T-cell (primary cell): ENCODE results near the gene ACTL6B. TPM values are rescaled to one million over a fixed set of nuclear protein-coding genes. Genes with fewer than 3 reads are reported as not detected.

ENCODE experiments used
- ATAC-seq, 4 experiments: fragments of 200-7000 bp in 3 of 4; fragments of 150-1000 bp in 1 of 4; cut with Tn5 transposase; replicated peaks in 1 of 4; 1 replicate in 3 of 4; 2 replicates in 1 of 4; pipeline ENCODE4 v1.10.0; 2021; ENCODE audit warnings: moderate library complexity in 3 of 4, mild to moderate bottlenecking in 2 of 4, moderate number of reproducible peaks in 1 of 4
- CTCF ChIA-PET, 2 donors: fragments of 300-600 bp; sonication (Branson Sonifier 250); formaldehyde crosslinking; loops; one replicate each; lab custom pipeline; 2022; ENCODE audit warnings: antibody characterized with exemption in 2 of 2; lab: Charles Lee
- POLR2A ChIA-PET, 2 donors: fragments of 300-600 bp; sonication (Branson Sonifier 250); formaldehyde crosslinking; loops; one replicate each; lab custom pipeline; 2022; ENCODE audit warnings: antibody characterized with exemption in 2 of 2; lab: Charles Lee
- DNase-seq, 35 experiments: peaks; one replicate each; pipeline versions ENCODE4 v3.0.0 to v3.0.0-alpha.2; 2013 to 2023
- H3K27ac ChIP-seq: one replicate; pipeline ENCODE4 v1.5.1; 2013; ENCODE audit warnings: low read length
- H3K27me3 ChIP-seq, 2 experiments: replicated peaks in 1 of 2; 1 replicate in 1 of 2; 2 replicates in 1 of 2; pipeline versions ENCODE4 v1.6.1 to v1.7.0; 2013; ENCODE audit warnings: low read length in 1 of 2, mixed read lengths in 1 of 2; ENCODE audit not compliant: control insufficient read depth in 2 of 2, insufficient read depth in 2 of 2; ENCODE audit errors: extremely low read depth in 1 of 2
- H3K36me3 ChIP-seq, 2 donors: 1 replicate in 1 of 2; 2 replicates in 1 of 2; pipeline versions ENCODE4 v1.6.1 to v1.7.0; 2013; ENCODE audit warnings: low read length in 1 of 2; ENCODE audit not compliant: control insufficient read depth in 2 of 2, insufficient read depth in 1 of 2; ENCODE audit errors: extremely low read depth in 1 of 2
- H3K4me1 ChIP-seq, 2 experiments: 1 replicate in 1 of 2; 2 replicates in 1 of 2; pipeline versions ENCODE4 v1.6.1 to v1.7.0; 2013; ENCODE audit warnings: low read length in 2 of 2, mixed read lengths in 1 of 2; ENCODE audit not compliant: insufficient read depth in 2 of 2, control insufficient read depth in 1 of 2; ENCODE audit errors: extremely low read depth in 1 of 2
- H3K4me3 ChIP-seq, 2 donors: 1 replicate in 1 of 2; 2 replicates in 1 of 2; pipeline versions ENCODE4 v1.5.1 to v1.7.0; 2013; ENCODE audit warnings: mild to moderate bottlenecking in 2 of 2, low read length in 1 of 2, moderate library complexity in 1 of 2; ENCODE audit not compliant: control insufficient read depth in 1 of 2; ENCODE audit errors: extremely low read depth in 1 of 2
- H3K9me3 ChIP-seq: 2 replicates; pipeline ENCODE4 v1.7.0; 2013
- H3K27ac Mint-ChIP-seq, 2 donors: one replicate each; pipeline ENCODE4 v1.8.0; 2020 to 2021; ENCODE audit warnings: mild to moderate bottlenecking in 2 of 2, mixed read lengths in 2 of 2
- H3K27me3 Mint-ChIP-seq, 2 donors: one replicate each; pipeline ENCODE4 v1.8.0; 2021 to 2022; ENCODE audit warnings: mixed read lengths in 2 of 2
- H3K36me3 Mint-ChIP-seq: one replicate; pipeline ENCODE4 v1.8.0; 2021; ENCODE audit warnings: mixed read lengths
- H3K4me1 Mint-ChIP-seq, 3 donors: one replicate each; pipeline ENCODE4 v1.8.0; 2020 to 2022; ENCODE audit warnings: mixed read lengths in 3 of 3, mild to moderate bottlenecking in 1 of 3
- H3K4me3 Mint-ChIP-seq, 3 donors: one replicate each; pipeline ENCODE4 v1.8.0; 2020 to 2022; ENCODE audit warnings: mild to moderate bottlenecking in 3 of 3, mixed read lengths in 3 of 3, moderate library complexity in 3 of 3
- H3K9me3 Mint-ChIP-seq, 3 donors: one replicate each; pipeline ENCODE4 v1.8.0; 2020 to 2022; ENCODE audit warnings: mixed read lengths in 3 of 3
- WGBS: methylation state at CpG from one replicate; pipeline ENCODE4 v1.1.5; 2013; ENCODE audit warnings: missing lambda C conversion rate; ENCODE audit not compliant: insufficient coverage; 5-methylcytosine and 5-hydroxymethylcytosine counted together
- total RNA-seq, 35 experiments: library from RNA in 6 of 35; stranded (reverse) in 6 of 35; fragments of 120-200 nt in 1 of 35; gene quantifications; one replicate each; pipeline versions ENCODE4 v1.2.1 to v1.2.4 and lab custom pipeline; 2013 to 2026

The ACTL6B gene
- total RNA-seq, 5 donors from 2014 or later (not counting 1 experiment from before 2014, with no cell fraction given), result not detected

DNA sequence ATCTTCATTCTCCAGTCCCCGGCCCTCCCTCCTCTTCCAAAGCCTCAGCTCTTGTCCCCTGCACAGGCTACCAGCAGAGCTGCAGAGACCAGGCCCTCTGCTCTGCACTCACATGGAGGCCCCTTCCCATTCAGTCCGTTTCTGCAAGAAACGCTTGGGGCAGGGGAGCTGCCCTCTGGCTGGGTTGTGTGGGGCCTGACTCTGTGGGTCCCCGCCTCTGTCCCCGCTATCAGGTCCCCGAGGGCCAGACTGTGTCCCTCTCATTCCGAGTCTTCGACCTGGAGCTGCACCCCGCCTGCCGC, 52.6 kb downstream of the ACTL6B start:
- peak overlapping the region; percentile 67 for H3K27ac ChIP-seq
- H3K4me1 ChIP-seq, result peaks cover 11 to 30% of the 10 kb centered on the region in 2 experiments
- no peaks in the 10 kb centered on the region for H3K9me3 ChIP-seq
- POLR2A ChIA-PET, result no interaction called here
- H3K4me3 ChIP-seq, result peak overlapping the region; percentile 48 to 84
- no peaks in the 10 kb centered on the region for H3K27me3 Mint-ChIP-seq
- peak overlapping the region; percentile 88 to 91 for H3K27ac Mint-ChIP-seq
- DNase-seq, result peak in 1 of 35 experiments; percentile 12
- peak overlapping the region; percentile 74 to 90 (median 81) for H3K4me3 Mint-ChIP-seq
- peak in 3 of 4 experiments; percentile 7 to 22 (median 9) for ATAC-seq
- no peaks in the 10 kb centered on the region for H3K9me3 Mint-ChIP-seq
- CTCF ChIA-PET, result interaction anchor here (0.6 to 1.1 kb wide), 3 partner anchors 15 to 110 kb away, joined by 3 to 5 read pairs (median 4); partner anchors contain the start of gene POP7 (in 1 of the 2)
- H3K36me3 Mint-ChIP-seq, result no peaks in the 10 kb centered on the region
- WGBS, result 28% methylated on average over 10 of the region's 10 CpGs
- peaks cover 13 to 23% (median 16%) of the 10 kb centered on the region in 3 donors for H3K4me1 Mint-ChIP-seq
- H3K27me3 ChIP-seq, result peaks cover 0 to 7% of the 10 kb centered on the region in 2 experiments
- H3K36me3 ChIP-seq, result no peaks in the 10 kb centered on the region

DNA sequence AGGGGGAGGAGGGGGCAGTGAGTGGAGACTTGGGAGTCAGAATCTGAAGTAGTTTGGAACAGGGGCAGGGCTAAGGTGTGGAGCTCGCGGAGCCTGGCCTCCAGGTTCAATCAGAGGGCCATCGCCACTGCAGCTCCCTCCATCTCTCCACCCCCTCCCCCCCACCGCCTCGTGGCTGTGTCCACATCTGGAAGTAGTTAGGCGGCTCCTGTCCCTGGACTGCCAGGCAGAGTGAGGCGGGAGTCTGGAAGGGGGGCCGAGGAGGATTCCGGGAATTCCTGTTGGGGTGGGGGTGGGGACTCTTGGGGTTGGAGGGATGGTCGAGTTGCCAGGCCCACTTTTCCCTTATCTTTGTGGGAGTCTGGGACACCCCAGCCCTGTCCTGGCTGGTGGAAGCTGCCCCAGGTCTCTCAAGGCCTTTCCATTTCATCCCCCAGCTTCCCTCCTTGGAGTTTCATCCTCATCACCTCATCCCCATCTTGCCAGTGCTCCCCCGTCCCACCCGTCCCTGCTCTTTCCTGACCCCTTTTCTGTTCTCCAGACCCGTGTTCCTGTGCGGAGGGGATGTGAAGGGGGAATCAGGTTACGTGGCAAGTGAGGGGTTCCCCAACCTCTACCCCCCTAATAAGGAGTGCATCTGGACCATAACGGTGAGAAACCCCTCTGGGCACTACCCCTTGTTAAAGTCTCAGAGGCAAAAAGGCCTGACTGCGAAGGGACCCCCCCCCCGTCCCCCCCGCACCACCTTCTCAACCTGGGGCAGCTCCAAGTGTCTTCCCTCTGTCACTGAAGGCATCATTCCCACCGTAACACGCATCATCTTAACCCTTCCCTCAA, 53.1 kb downstream of the ACTL6B start:
- CTCF ChIA-PET, result interaction anchor here (0.6 to 1.1 kb wide), 5 partner anchors 14 to 149 kb away, joined by 3 to 5 read pairs (median 4); partner anchors contain the start of genes FBXO24 (in 1 of the 2), LRCH4 (in 1 of the 2) and POP7 (in 1 of the 2)
- POLR2A ChIA-PET, result interaction anchor here in 1 of 2 donors (0.6 kb wide), 1 partner anchor 56 kb away, joined by 5 read pairs; no protein-coding TSS in a partner anchor
- Mint-ChIP-seq H3K27me3 (no peaks in the 10 kb centered on the region), H3K27ac (peak overlapping the region in 1 of 2 donors; percentile 91), H3K36me3 (no peaks in the 10 kb centered on the region), H3K4me1 (peaks cover 16 to 25% (median 16%) of the 10 kb centered on the region in 3 donors), H3K4me3 (peak overlapping the region; percentile 74 to 90 (median 81)), H3K9me3 (no peaks in the 10 kb centered on the region)
- no peaks in the 10 kb centered on the region for H3K9me3 ChIP-seq
- H3K27ac ChIP-seq, result peak overlapping the region; percentile 67
- WGBS, result 81% methylated on average over 7 of the region's 21 CpGs
- no peak for DNase-seq
- H3K4me1 ChIP-seq, result peaks cover 11 to 30% of the 10 kb centered on the region in 2 experiments
- ATAC-seq, result no peak
- no peaks in the 10 kb centered on the region for H3K36me3 ChIP-seq
- peaks cover 0 to 7% of the 10 kb centered on the region in 2 experiments for H3K27me3 ChIP-seq
- peak overlapping the region in 1 of 2 donors; percentile 84 for H3K4me3 ChIP-seq

DNA sequence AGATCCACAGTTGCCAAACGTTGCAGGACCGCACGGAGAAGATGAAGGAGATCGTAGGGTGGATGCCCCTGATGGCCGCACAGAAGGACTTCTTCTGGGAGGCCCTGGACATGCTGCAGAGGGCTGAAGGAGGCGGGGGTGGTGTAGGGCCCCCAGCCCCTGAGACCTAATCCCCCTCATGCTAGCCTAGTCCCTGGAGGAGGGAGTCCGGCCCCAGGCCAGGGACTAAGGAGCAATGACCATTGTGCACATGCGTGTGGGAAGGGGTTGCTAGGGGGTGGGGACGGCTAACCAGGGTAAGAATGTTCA, 55.6 kb downstream of the ACTL6B start:
- Mint-ChIP-seq H3K27ac (no peak overlapping the region), H3K4me1 (peaks cover 12 to 21% (median 16%) of the 10 kb centered on the region in 3 donors), H3K9me3 (no peaks in the 10 kb centered on the region), H3K27me3 (no peaks in the 10 kb centered on the region), H3K36me3 (no peaks in the 10 kb centered on the region), H3K4me3 (no peak overlapping the region)
- no peak for DNase-seq
- H3K4me1 ChIP-seq, result peaks cover 11 to 26% of the 10 kb centered on the region in 2 experiments
- no peaks in the 10 kb centered on the region for H3K36me3 ChIP-seq
- no peak overlapping the region for H3K4me3 ChIP-seq
- H3K27me3 ChIP-seq, result peaks cover 0 to 7% of the 10 kb centered on the region in 2 experiments
- 93% methylated on average over 6 of the region's 9 CpGs for WGBS
- CTCF ChIA-PET, result no interaction called here
- no peak for ATAC-seq
- no peak overlapping the region for H3K27ac ChIP-seq
- no peaks in the 10 kb centered on the region for H3K9me3 ChIP-seq
- POLR2A ChIA-PET, result no interaction called here

DNA sequence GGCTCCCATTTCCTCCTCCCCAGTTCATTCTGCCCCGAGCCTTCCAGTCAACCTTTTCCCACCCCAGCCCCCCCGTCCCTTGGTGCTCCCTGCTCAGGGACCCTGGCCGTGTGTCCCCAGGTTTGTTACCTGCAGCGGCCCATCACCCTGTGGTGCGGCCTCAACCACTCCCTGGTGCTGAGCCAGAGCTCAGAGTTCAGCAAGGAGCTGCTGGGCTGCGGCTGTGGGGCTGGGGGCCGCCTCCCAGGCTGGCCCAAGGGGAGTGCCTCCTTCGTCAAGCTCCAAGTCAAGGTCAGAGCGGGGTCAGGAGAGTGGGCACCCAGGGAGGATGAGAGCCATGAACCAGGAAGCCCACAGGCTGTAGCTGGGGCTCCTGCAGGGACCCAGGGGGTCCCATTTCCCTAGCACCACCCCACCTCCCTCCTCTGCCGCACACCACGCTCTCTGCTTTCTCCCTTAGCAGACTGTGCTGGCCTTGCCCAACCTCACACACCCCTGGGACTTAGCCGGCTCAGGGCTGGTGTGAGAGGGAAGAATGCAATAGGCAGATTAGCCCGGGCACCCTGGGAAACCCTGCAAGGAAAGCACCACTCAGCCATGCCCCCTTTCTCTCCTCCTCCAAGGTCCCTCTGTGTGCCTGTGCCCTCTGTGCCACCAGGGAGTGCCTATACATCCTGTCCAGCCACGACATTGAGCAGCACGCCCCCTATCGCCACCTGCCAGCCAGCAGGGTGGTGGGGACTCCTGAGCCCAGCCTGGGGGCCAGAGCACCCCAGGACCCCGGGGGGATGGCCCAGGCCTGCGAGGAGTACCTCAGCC, 56.1 kb downstream of the ACTL6B start:
- Mint-ChIP-seq H3K4me1 (peaks cover 8 to 15% (median 11%) of the 10 kb centered on the region in 3 donors), H3K36me3 (no peaks in the 10 kb centered on the region), H3K9me3 (no peaks in the 10 kb centered on the region), H3K27ac (no peak overlapping the region), H3K27me3 (no peaks in the 10 kb centered on the region), H3K4me3 (no peak overlapping the region)
- no peaks in the 10 kb centered on the region for H3K36me3 ChIP-seq
- peaks cover 0 to 5% of the 10 kb centered on the region in 2 experiments for H3K27me3 ChIP-seq
- ChIA-PET POLR2A (interaction anchor here in 1 of 2 donors (0.7 kb wide), 1 partner anchor 60 kb away, joined by 4 read pairs; no protein-coding TSS in a partner anchor), CTCF (interaction anchor here in 1 of 2 donors (0.5 kb wide), 1 partner anchor 252 kb away, joined by 3 read pairs; no protein-coding TSS in a partner anchor)
- 82% methylated on average over 12 of the region's 18 CpGs for whole genome bisulfite sequencing
- no peak for ATAC-seq
- H3K9me3 ChIP-seq, result no peaks in the 10 kb centered on the region
- DNase-seq, result no peak
- no peak overlapping the region for H3K4me3 ChIP-seq
- peaks cover 5 to 20% of the 10 kb centered on the region in 2 experiments for H3K4me1 ChIP-seq
- no peak overlapping the region for H3K27ac ChIP-seq

DNA sequence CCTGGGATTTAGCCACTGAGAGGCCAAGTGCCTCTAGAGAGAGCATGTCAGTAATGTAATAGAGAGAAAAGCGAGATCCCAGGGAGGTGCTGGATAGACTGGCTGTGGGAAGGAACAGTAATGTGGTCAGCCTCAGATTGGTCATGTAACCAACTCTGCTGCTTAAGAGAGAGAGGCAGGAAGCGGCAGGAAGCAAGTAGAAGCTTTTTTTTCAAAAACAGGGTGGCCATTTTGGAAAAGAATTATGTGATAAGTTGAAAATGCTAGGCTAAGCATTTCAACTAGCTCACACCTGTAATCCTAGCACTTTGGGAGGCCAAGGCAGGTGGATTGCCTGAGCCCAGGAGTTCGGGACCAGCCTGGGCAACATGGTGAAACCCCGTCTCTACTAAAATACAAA, 57.8 kb downstream of the ACTL6B start:
- POLR2A ChIA-PET, result no interaction called here
- ATAC-seq (no peak), DNase-seq (no peak)
- H3K4me3 Mint-ChIP-seq, result no peak overlapping the region
- peaks cover 1 to 7% (median 3%) of the 10 kb centered on the region in 3 donors for H3K4me1 Mint-ChIP-seq
- H3K4me3 ChIP-seq, result no peak overlapping the region
- H3K27me3 Mint-ChIP-seq, result no peaks in the 10 kb centered on the region
- H3K36me3 ChIP-seq, result no peaks in the 10 kb centered on the region
- no peaks in the 10 kb centered on the region for H3K9me3 ChIP-seq
- no peak overlapping the region for H3K27ac ChIP-seq
- H3K36me3 Mint-ChIP-seq, result no peaks in the 10 kb centered on the region
- H3K27me3 ChIP-seq, result peaks cover 0 to 4% of the 10 kb centered on the region in 2 experiments
- 76% methylated on average over 2 of the region's 4 CpGs for WGBS
- no peak overlapping the region for H3K27ac Mint-ChIP-seq
- H3K9me3 Mint-ChIP-seq, result no peaks in the 10 kb centered on the region
- peaks cover 0 to 5% of the 10 kb centered on the region in 2 experiments for H3K4me1 ChIP-seq
- CTCF ChIA-PET, result interaction anchor here (0.7 to 1.4 kb wide), 3 partner anchors 12 to 1122 kb away, joined by 3 to 4 read pairs (median 3); partner anchors contain the start of gene FBXO24 (in 1 of the 2)

DNA sequence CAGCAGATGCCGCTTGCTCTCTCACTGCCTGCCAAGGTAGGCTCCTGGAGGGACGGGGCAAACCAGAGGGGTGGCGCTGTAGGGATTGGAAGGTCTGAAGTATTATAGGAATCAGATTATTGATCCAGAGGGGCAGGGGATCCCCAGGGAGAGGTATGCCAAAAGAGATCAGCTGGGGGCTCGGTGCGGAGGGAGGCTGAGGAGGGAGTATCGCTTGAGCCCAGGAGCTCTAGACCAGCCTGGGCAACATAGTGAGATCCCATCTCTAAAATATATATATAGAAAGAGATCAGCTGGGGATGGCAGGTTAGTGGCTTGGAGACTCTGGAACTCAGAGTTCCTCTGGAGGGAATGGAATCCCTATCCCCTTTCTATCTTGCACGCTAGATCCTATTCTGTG, 61.1 kb downstream of the ACTL6B start:
- Histone ChIP-seq H3K27ac (no peak overlapping the region), H3K36me3 (no peaks in the 10 kb centered on the region), H3K9me3 (no peaks in the 10 kb centered on the region), H3K27me3 (peaks cover 0 to 18% of the 10 kb centered on the region in 2 experiments), H3K4me1 (no peaks in the 10 kb centered on the region), H3K4me3 (no peak overlapping the region)
- no peak for ATAC-seq
- 96% methylated on average over 3 of the region's 7 CpGs for WGBS
- ChIA-PET POLR2A (interaction anchor here in 1 of 2 donors (0.6 kb wide), 1 partner anchor 19 kb away, joined by 8 read pairs; no protein-coding TSS in a partner anchor), CTCF (no interaction called here)
- no peak for DNase-seq
- H3K9me3 Mint-ChIP-seq, result no peaks in the 10 kb centered on the region
- H3K27me3 Mint-ChIP-seq, result peaks cover 0 to 3% of the 10 kb centered on the region in 2 donors
- H3K27ac Mint-ChIP-seq, result no peak overlapping the region
- H3K4me1 Mint-ChIP-seq, result peaks cover 0 to 3% (median 3%) of the 10 kb centered on the region in 3 donors
- no peak overlapping the region for H3K4me3 Mint-ChIP-seq
- H3K36me3 Mint-ChIP-seq, result no peaks in the 10 kb centered on the region
